NCI-H2171 treated with DMSO at 0.1 percent for 48 hours (cell line): ENCODE results near the gene C11orf24.

Experiments used
- DNase-seq: peaks from one replicate; lab custom pipeline; 2025; lab: John Stamatoyannopoulos, UW

The C11orf24 gene

GRCh38 chr11:68270196-68271022 is 1.4 kb downstream of the C11orf24 start:
- no peak for DNase-seq

GRCh38 chr11:68269414-68270081 is 2.2 kb downstream of the C11orf24 start:
- no peak for DNase-seq

- no peak for DNase-seq
These were observed 3.9 kb downstream of the C11orf24 start for GRCh38 chr11:68267881-68268240.

- DNase-seq: no peak
These were observed 4.6 kb downstream of the C11orf24 start for GRCh38 chr11:68266936-68267880.

DNA sequence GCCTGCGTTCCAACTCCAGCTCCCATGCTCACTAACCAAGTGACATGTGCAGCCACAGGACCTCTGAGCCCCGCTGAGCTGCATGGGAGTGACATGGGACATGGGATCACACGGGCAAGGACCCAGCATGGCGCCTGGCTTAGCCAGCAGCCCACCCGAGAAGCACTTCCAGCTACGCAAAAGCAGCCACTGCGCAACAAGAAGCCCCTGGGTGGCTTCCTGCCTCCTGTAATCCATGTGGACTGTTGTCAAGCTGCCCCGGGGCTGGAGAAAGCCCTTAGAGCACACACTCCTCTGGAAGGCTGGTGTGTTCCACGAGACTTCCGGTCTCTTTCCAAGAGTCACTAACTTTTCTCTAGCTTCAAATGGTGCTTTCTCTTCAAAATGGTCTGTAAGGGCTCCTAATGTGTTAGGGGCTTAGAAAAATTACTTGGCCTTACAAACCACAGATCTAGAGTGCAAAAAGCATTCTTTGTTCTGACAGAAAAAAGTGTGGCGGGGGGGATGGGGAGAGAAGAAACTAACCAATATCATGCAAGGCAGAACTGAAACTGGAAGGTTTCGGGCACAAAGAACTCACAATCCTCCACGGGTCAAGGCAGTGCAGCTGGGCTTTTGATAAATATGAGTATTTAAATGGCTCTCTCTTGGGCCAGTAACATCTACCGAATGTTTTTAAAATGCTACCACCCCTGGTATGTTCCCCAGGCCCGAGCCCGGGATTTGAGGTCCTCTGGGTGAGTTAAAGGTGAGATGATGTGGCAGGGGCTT is 5.5 kb downstream of the C11orf24 start:
- no peak for DNase-seq

DNA sequence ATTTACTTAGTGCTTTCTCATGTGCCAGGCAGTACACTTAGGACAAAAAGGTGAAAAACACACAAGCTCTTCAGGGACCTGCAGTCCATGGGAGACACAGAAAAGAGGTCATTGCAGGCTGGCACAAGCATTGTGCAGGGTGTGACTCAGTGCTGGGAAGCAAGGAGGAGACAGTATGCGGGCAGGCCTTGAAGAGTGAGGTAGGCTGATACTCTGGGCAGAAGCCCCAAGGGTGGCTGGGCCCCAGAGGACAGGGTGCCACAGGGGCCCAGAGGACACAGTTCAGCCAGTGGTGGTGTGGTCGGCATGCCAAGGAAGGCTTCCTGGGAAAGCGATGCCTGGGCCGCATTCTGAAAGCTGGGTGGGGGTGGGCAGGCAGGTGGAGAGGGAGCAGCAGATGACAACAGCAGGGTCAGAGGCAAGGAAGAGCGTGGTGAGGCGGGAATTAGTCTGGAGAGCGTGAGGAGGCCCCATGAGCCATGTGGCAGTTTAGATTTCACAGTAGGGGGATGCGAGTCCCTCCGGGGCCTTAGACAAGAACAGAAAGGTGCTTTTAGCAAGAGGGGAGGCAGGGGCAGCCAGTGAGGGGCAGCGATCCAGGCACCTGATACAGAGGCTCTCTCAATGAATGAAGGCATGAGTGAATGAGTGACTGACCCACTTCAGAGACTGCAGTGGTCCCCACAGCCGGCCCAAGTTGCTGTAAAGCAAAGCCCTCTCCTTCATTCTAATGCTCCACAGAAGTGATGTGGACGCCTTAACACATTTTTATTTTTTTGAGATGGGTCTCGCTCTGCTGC is 6.8 kb downstream of the C11orf24 start:
- DNase-seq: no peak

GRCh38 chr11:68264244-68264643 is 7.5 kb downstream of the C11orf24 start:
- no peak for DNase-seq

GRCh38 chr11:68263444-68264035 is 8.2 kb downstream of the C11orf24 start:
- no peak for DNase-seq

DNA sequence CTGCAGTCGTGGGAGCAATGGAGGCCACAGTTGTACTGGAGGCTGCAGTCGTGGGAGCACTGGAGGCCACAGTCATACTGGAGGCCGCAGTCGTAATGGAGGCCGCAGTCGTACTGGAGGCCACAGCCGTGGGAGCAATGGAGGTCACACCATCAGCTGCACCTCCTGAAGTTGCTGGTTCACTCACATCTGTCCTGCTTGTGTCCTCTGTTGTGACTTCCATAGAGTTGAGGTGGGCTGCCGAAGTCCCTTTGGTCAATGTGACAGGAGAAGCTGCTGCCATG is 9.3 kb downstream of the C11orf24 start:
- DNase-seq: no peak

DNA sequence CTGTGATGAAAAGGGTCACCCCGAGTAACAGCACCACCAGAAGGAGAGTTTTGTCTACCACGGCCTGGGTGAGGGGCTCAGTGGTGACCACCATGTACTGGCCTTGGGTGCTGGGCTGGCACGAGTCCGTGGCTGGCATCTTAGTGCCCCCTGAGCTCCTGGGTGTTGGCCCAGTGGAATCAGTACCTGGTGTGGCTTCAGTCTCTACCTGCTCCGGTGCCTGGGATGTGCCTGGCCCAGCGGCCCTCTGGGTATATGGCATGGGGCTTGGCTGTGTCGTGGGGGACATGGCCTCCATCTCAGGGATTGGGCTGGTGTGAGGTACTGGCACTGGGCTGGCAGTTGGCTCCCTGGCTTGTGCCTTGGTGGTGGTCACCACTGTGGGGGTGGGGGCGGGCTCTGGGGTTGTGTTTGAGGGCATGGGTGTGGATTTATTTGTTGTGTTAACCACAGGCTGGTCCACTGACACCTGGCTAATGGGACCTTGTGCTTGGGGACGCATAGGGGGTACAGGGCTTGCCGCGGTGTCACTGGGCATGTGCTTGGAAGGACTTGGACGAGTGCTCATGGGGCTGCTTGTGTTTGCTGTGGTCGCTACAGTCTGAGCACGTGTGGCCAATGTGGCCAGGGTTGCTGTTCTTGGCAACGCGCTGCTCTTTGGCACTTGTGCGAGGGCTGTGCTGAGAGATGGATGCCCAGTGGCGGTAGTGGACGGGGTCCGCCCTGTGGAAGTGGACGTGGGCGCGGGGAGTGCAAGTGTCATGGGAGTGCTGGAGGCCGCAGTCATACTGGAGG is 9.8 kb downstream of the C11orf24 start:
- no peak for DNase-seq

- no peak for DNase-seq
These were observed 10.8 kb downstream of the C11orf24 start for GRCh38 chr11:68261006-68261405.

- DNase-seq: no peak
These were observed 11.3 kb downstream of the C11orf24 start for GRCh38 chr11:68260484-68260883.

DNA sequence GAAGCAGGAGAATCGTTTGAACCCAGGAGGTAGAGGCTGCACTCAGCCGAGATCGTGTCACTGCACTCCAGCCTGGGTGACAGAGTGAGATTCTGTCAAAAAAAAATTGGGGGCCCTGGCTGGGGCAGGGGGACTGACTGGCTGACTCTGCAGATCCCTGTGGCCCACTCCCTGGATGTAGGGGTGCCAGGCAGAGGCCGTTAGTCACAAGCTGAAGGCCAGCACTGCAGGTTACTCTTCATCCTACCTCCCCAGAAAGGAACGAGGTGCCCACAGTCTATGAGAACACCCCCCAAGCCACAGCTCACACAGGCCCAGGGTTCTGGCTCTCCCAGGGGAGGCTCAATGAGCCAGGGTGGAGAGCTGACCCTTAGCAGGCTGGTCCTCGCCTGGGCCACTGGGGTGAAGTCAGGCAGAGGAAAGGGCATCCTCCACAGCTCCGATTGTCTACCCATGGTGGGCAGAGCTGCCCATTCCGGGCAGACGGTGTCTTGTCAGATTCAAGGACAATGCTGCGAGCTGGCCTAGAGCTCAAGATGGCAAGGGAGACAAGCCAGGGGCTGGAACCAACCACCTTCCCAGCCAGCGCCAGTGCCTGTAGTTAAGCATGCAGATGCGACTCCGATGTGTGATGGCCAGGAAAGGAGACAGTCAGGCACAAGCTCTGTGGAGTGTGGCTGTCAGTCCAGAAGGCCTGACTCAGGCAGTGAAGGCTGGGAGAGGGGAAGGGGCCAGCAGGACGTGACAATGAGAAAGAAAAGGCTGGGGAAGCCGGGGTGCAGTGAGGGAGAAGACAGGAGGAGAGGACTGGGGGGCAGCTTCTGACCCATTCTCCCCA is 12.4 kb downstream of the C11orf24 start:
- DNase-seq: no peak

- DNase-seq: no peak
These were observed 13.4 kb downstream of the C11orf24 start for GRCh38 chr11:68258363-68258765.

- DNase-seq: peak; percentile 85
These were observed 14.1 kb downstream of the C11orf24 start for GRCh38 chr11:68257477-68258362.

GRCh38 chr11:68256331-68256741 is 15.4 kb downstream of the C11orf24 start:
- DNase-seq: no peak

- no peak for DNase-seq
These were observed 16.2 kb downstream of the C11orf24 start for GRCh38 chr11:68255526-68255925.

DNA sequence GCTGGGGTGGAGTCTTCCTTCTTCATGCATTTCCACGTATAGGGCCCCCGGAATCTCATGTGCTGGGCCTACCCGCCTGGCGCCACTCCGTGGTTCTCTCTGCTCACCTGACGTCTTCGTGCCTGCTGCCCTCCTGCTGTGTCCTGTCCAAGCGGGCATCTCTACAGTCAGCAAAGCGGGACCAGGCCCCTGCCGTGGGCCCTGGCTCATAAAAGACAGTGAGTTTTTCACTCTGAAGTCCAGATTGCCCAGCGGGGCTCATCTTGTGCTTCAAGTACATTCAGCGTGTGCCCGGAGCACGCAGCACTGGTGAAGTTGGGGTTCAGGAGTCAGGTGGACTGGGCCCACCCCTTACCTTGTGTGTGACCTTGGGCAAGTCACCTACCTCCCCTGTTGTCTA is 17.4 kb downstream of the C11orf24 start:
- DNase-seq: no peak
